Stimulated activated CD8-positive, alpha-beta memory T cell treated with anti-CD3 and anti-CD28 coated beads, Interleukin-2, amount 100 ng/mL, for 48 hours (primary cell): ENCODE measurements around the gene SLC1A7.

Source experiments
- DNase-seq, 2 donors: peaks; one replicate each; pipeline ENCODE4 v3.0.0-alpha.2; 2020; ENCODE audit warnings: low read depth in 2 of 2

The SLC1A7 gene

GRCh38 chr1:53091841-53092645 is 50.4 kb downstream of the SLC1A7 start:
- no peak for DNase-seq

DNA sequence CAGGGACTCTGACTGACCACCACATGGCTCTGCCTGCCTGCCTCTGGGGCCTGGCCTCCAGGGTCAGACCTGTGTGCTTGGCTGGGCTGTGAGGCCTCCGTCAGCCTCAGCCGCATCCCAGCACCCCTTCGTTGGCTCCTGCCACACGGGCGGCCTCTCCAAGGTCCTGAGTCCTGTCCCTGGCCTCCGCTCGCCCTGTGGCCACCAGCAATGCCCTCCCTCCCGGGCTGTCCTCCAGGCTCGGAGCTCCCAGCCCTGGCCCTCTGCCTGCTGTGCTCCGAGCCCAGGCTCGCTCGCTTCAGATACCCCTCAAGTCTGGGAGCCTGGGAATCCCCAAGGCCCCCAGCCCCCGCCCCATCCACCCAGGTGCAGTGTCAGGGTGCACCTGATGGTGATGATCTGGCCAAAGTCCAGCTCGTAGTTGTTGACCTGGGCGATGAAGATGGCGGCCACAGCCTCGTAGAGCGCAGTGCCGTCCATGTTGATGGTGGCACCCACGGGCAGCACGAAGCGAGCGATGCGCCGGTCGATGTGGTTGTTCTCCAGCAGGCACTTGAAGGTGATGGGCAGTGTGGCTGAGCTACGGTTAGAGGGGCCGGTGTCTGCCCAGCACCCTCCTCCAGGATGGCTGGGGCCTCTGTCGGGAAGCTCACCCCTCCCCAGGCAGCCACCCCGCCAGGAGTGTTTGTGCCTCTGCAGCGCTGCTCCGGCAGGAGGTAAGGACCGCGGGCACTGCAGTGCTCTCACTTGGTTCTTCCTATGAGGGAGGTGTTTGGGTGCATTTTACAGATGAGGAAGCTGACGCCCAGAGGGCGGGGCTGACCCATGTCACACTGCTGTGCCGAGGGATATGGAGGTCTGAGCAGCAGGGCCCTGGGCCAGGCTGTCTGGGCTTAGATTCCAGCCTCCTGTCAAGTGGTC is 52.0 kb downstream of the SLC1A7 start:
- DNase-seq = no peak

- DNase-seq = no peak
Observed at GRCh38 chr1:53089478-53090226, 52.8 kb downstream of the SLC1A7 start.

GRCh38 chr1:53088616-53089300 is 53.7 kb downstream of the SLC1A7 start:
- DNase-seq = no peak

- no peak for DNase-seq
Observed at GRCh38 chr1:53087332-53088285, 54.8 kb downstream of the SLC1A7 start.

GRCh38 chr1:53086491-53087070 is 55.9 kb downstream of the SLC1A7 start:
- no peak for DNase-seq

- no peak for DNase-seq
Observed at GRCh38 chr1:53085405-53085804, 57.0 kb downstream of the SLC1A7 start.

DNA sequence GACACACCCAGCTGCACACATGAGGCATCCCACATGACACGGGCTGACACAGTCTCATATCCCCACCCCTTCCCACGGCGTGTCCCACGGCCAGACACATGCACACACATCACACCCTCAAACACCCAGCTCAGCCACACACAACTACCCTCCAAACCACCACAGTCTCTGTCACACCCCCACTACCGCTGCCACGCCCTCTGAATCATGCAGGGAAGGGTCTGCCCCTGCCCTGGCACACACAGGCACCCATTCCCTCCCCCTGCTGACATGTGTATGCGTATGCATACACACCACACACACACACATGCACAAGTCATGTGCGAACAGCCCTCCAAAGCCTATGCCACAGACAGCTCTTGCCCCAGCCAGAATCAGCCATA is 57.9 kb downstream of the SLC1A7 start:
- no peak for DNase-seq

- DNase-seq = no peak
Observed at GRCh38 chr1:53083636-53084588, 58.5 kb downstream of the SLC1A7 start.

GRCh38 chr1:53082826-53083455 is 59.5 kb downstream of the SLC1A7 start:
- DNase-seq = no peak

GRCh38 chr1:53081384-53082066 is 60.9 kb downstream of the SLC1A7 start:
- DNase-seq = no peak

GRCh38 chr1:53080769-53081168 is 61.7 kb downstream of the SLC1A7 start:
- no peak for DNase-seq

DNA sequence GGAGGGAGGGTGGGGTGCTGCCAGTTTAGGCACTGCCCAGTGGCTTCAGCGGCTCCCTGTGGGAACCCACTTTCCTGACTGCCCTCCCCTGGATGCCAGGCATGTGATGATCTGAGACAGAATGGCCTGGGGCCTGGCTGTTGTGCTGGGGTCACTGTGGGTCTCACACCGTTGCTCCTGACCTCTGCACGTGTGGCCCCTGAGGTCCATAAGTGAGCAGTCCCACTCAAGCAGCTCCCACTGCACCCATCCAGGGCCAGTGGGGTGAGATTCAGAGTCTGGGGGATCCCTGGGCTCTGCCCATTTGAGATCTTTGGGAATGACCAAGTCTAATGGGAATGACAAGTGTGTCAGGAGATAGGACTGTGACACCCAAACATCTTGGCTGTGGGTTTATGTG is 62.4 kb downstream of the SLC1A7 start:
- no peak for DNase-seq

DNA sequence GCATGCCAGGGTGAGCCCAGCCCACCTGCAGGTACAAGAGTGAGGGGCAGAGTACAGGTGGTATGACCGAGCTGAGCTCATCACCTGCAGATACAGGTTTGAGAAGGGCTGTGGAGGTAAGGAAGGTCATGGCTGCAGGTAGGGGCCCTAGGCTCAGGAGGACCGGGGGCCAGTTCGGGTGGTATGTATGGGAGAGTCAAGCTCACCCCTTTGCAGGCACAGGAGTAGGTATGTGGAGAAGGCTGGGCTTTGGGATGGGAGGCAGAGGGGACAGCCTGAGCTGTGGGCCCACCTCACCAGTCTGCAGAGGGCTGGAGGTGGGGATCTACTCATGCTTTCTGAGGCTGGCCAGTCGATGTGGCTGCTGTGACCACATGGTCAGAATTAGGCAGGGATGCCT is 63.2 kb downstream of the SLC1A7 start:
- DNase-seq = no peak

GRCh38 chr1:53078333-53079101 is 63.9 kb downstream of the SLC1A7 start:
- DNase-seq = no peak

- no peak for DNase-seq
Observed at GRCh38 chr1:53077599-53077965, 64.9 kb downstream of the SLC1A7 start.
